ENCODE data around the gene FBXW8.
"Not testable (repeated sequence)": the region's sequence is repeated elsewhere in the genome, so short reads cannot be mapped to it uniquely, and the experiment has no call there.

The FBXW8 gene

DNA sequence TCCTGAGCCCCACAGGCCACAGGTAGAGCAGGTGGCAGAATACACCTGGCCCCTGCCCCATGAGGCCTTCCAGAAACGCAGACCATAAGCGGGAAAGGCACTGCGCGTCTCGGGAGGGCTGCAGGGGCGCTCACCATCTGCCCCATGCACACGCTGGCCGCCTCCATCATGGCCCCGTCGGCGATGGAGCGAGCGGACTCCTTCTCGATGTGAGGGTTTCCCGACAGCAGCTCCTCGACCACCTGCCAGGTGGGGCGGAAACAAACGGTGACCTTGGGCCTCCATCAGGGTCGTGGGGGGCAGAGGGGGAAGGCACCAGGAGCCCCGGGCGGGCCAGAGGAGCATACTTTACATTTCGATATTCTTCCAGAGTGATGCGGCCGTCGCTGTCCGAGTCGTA is 135.7 kb downstream of the FBXW8 start:
- H3K4me1 Mint-ChIP-seq = peaks cover 23% of the 10 kb centered on the region
- H3K27ac Mint-ChIP-seq = peak overlapping the region; percentile 42
- H3K4me3 Mint-ChIP-seq = no peak overlapping the region
- no peaks in the 10 kb centered on the region for H3K9me3 Mint-ChIP-seq
- no peak for ATAC-seq
- H3K36me3 Mint-ChIP-seq = peaks cover 18% of the 10 kb centered on the region
- H3K27me3 Mint-ChIP-seq = peaks cover 9% of the 10 kb centered on the region

DNA sequence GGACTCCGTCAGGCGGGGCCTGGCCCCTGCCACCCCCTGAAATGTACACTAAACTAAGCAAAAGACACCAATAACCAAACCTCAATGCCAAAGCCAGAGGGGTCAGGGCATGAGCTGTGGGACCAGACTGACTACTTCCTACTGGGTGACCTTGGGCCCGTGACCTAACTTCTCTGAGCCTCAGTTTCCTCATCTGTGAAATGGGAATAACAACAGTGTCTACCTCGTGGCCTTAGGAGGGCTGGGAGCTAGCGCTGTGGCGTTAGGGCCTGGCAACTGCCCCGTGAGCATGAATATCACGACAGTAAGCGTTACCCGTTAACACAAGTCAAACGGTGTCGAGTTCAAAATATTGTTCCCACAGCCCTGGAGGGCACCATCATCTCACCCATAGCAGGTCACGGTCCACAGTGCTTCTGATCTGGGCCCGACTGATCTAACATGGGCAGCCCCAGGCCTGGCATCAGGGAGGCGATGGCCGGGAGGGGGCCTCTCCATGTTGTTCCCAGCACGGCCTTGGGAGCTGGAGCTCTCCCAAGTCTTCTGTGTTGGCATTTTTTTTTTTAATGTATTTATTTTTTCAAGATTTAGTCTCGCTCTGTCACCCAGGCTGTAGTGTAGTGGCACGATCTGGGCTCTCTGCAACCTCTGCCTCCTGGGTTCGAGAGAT is 136.2 kb downstream of the FBXW8 start:
- H3K36me3 Mint-ChIP-seq = peaks cover 18% of the 10 kb centered on the region
- H3K27me3 Mint-ChIP-seq = peaks cover 9% of the 10 kb centered on the region
- no peak overlapping the region for H3K4me3 Mint-ChIP-seq
- ATAC-seq = no peak
- no peak overlapping the region for H3K27ac Mint-ChIP-seq
- peaks cover 28% of the 10 kb centered on the region for H3K4me1 Mint-ChIP-seq
- no peaks in the 10 kb centered on the region for H3K9me3 Mint-ChIP-seq

DNA sequence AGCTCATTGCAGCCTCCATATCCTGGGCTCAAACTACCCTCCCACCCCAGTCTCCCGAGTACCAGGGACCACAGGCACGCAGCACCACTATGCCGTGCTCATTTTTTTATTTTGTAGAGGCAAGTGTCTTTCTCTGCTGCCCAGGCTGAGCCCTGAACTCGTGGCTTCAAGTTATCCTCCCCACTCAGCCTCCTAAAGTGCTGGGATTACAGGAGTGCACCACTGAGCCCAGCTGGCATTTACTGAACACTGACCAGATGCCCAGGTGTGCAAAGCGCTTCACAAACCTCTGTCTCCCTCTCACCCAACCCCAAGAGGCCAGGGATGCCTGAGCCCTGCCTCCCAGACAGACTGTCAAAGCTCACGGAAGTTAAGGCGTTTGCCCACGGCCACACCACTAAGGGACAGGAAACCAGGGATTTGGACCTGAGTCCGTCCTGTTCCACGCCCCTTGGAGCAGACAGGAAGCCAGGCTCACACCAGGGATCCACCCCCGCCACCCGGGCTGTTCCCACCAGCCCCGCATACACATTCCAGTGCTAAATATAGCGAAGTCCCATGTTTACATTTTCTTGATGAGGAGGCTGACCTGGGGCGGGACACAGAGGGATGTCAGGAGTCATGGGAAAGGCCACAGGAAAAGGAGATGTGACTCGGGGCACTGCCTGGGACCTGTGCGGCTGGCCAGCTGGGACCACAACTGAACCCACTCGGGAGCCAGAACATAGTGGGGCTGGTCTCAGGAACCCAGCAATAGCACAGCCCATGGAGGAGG is 137.2 kb downstream of the FBXW8 start:
- no peak for ATAC-seq
- no peaks in the 10 kb centered on the region for H3K9me3 Mint-ChIP-seq

DNA sequence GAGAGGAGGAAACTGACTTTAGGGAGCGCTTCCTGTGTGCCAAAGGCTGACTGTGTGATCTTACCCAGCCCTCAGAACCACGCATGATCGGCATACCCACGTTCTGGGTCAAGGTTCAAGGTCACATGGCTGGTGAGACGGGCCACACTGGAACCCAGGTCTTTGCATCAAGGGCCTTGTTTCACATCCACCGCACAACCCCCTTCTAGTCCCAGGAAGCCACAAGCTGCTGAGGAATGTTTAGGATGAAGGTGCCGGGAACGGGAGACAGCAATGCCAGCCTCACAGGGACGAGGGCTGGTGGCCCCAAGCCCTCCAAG is 137.8 kb downstream of the FBXW8 start:
- H3K9me3 Mint-ChIP-seq = no peaks in the 10 kb centered on the region
- peaks cover 9% of the 10 kb centered on the region for H3K27me3 Mint-ChIP-seq
- H3K36me3 Mint-ChIP-seq = peaks cover 18% of the 10 kb centered on the region
- no peak overlapping the region for H3K4me3 Mint-ChIP-seq
- H3K27ac Mint-ChIP-seq = no peak overlapping the region
- H3K4me1 Mint-ChIP-seq = peaks cover 43% of the 10 kb centered on the region
- no peak for ATAC-seq

More for the DNA sequence above, 137.2 kb downstream of the FBXW8 start:
- no peak overlapping the region for H3K27ac Mint-ChIP-seq
- H3K4me3 Mint-ChIP-seq = no peak overlapping the region
- peaks cover 9% of the 10 kb centered on the region for H3K27me3 Mint-ChIP-seq
- H3K4me1 Mint-ChIP-seq = peaks cover 38% of the 10 kb centered on the region
- H3K36me3 Mint-ChIP-seq = peaks cover 18% of the 10 kb centered on the region

DNA sequence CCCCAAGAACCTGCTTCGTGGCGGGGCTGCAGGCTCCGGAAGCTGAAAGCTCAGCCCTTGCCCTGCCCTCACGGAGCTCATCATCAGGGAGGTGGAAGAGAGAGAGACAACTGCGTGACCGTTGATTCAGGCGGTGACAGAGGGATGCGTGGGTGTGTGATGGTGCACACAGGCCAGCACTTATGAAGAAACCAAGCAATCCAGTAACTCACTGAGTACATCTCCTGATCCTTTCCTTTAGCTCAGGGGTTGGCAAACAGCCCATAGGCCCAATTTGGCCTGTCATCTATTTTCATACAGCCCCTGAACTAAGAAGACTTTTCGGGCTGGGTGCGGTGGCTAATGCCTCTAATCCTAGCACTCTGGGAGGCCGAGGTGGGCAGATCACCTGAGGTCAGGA is 138.5 kb downstream of the FBXW8 start:
- peaks cover 48% of the 10 kb centered on the region for H3K4me1 Mint-ChIP-seq
- no peak for ATAC-seq

DNA sequence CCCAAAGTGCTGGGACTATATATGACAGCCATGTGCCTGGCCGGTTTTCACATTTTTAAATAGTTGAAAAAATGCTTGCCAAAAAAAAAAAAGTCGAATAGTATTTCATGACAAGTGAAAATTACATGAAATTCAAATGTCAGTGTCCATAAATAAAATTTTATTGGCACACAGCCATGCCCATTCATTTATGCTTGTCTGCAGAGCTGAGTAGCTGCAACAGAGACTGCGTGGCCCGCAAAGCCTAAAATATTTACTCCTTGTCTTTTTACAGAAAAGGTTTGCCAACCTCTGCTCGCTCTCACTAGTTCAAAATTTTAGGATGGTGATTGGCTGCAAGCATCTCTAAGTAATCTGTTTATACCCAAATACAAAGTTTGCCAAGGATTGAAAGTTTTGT is 139.3 kb downstream of the FBXW8 start:
- Mint-ChIP-seq H3K27ac (no peak overlapping the region), H3K36me3 (peaks cover 28% of the 10 kb centered on the region), H3K9me3 (no peaks in the 10 kb centered on the region), H3K4me1 (peaks cover 50% of the 10 kb centered on the region), H3K4me3 (no peak overlapping the region), H3K27me3 (peaks cover 2% of the 10 kb centered on the region)
- ATAC-seq = no peak

More for the DNA sequence above, 138.5 kb downstream of the FBXW8 start:
- H3K9me3 Mint-ChIP-seq = no peaks in the 10 kb centered on the region
- peaks cover 21% of the 10 kb centered on the region for H3K36me3 Mint-ChIP-seq
- no peak overlapping the region for H3K27ac Mint-ChIP-seq
- no peak overlapping the region for H3K4me3 Mint-ChIP-seq
- H3K27me3 Mint-ChIP-seq = peaks cover 9% of the 10 kb centered on the region

DNA sequence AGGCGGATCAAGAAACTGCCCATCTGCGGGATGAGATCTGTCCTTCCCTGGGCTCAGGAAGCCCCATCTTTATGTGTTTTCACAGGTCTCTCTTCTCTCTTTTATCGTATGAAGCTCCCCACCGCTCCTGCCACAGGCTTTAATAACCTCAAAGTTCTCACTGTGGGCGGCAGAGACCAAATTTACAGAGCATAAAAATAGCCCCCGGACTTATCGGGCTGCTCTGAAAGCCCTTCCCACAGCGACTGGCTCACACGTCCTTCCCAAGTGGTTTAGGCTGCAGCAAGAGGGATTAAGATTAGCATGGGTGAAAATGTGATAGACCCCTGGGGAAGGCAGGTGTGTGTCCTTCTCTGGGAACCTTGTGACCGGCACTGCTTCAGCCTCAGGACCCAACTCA is 140.6 kb downstream of the FBXW8 start:
- Mint-ChIP-seq H3K9me3 (no peaks in the 10 kb centered on the region), H3K36me3 (peaks cover 29% of the 10 kb centered on the region), H3K27me3 (no peaks in the 10 kb centered on the region), H3K4me1 (peaks cover 37% of the 10 kb centered on the region), H3K27ac (peak overlapping the region; percentile 76), H3K4me3 (no peak overlapping the region)
- ATAC-seq = no peak

DNA sequence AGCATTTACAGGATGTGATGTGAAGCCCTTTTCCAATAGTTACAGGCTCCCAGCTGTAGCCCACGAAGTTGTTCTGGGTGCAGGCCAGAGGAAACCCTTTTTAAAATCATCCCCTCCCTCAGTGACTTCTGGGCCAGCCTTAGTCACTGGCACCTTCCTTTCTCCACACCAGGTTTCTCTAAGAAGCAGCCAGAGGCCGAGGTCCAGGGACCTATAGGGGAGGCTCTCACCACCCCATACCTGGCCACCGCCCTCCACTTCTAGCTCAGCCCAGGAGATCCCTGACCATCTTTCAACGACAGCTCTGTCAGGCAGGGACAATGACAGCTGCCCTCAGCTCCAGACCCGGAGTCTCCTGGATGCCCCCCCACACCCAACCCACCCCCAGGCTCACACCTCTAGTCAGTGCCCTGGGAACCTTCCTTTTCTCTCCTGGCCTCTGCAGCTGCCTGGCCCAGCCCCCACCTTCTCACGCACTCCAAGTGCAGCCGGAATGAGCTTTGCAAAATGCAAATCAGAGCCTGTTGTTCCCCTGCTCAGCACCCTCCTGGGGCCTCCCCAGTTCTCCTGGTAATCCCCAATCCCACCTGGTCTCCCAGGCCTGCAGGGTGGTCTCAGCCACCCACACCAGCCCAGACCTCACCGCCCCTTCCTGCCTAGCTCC is 141.8 kb downstream of the FBXW8 start:
- Mint-ChIP-seq H3K27ac (peak overlapping the region; percentile 76), H3K4me1 (peaks cover 37% of the 10 kb centered on the region), H3K4me3 (peak overlapping the region; percentile 14), H3K27me3 (no peaks in the 10 kb centered on the region), H3K9me3 (no peaks in the 10 kb centered on the region), H3K36me3 (peaks cover 29% of the 10 kb centered on the region)
- ATAC-seq = peak; percentile 71

DNA sequence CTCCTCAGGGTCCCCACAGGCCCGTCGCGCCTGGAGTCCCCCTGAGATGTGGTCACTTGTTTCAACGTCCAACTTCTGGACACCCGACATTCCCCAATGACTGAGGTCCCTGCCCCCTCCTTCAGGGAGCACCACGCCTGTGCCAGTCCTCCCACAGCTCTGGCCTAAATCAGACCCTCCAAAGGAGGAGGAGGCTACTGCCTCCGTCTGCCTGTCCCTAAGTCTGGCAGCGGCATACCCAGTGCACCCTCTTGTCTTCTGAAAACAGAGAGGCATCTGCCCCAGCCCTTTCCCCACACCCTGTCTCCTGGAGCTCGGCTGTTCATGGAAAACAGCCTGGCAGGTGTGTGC is 142.3 kb downstream of the FBXW8 start:
- no peaks in the 10 kb centered on the region for H3K27me3 Mint-ChIP-seq
- H3K27ac Mint-ChIP-seq = peak overlapping the region; percentile 76
- H3K4me1 Mint-ChIP-seq = peaks cover 37% of the 10 kb centered on the region
- H3K9me3 Mint-ChIP-seq = no peaks in the 10 kb centered on the region
- peak overlapping the region; percentile 8 for H3K4me3 Mint-ChIP-seq
- no peak for ATAC-seq
- peaks cover 25% of the 10 kb centered on the region for H3K36me3 Mint-ChIP-seq

DNA sequence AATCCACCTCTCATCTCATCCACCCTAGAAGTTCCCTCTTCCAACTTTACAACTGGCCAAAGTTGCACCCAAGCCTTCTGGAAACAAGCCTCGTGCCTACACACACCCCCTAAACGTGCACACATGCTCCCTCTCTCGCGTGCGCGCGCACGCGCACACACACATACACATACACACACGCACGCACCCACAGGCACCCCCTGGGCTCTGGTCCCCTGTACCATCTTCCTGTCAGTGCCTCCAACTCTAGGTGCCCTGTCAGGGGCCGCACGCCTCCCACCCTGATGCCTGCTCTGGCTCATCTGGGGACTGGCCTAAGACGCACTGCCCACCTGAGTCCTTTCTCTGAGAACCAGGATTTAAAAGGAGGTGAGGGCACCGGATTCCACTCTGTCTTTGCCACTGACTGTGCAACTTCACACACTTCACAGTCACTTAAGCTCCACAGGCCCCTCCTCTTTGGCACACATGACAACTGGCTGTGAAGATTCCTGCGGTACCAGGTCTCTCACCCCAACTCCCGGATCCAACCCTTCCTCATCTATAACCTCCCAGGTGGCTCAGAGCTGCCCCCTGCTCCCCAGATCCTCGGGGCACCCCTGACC is 142.9 kb downstream of the FBXW8 start:
- Mint-ChIP-seq H3K27me3 (no peaks in the 10 kb centered on the region), H3K4me1 (peaks cover 40% of the 10 kb centered on the region), H3K9me3 (no peaks in the 10 kb centered on the region), H3K36me3 (peaks cover 20% of the 10 kb centered on the region), H3K27ac (peak overlapping the region; percentile 76), H3K4me3 (no peak overlapping the region)
- no peak for ATAC-seq

DNA sequence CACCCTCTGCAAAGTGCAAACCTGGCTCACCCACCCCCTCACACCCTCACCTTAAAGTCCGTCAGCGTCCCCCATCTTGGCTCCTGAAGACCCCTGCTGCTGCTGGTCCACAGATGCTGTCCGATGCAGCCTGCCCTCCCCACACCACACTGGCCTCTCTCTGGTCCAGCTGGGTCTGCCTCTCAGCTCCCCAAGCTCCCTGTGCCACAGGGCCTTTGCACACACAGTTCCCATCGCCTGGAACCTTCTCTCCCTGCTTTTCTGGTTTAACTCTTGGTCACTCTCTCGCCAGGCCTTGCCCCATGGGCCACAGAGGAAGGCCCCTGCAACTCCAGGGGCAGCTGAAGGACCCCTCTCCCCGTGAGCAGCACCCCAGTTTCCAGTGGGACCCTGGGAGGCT is 143.5 kb downstream of the FBXW8 start:
- H3K36me3 Mint-ChIP-seq = peaks cover 20% of the 10 kb centered on the region
- no peak for ATAC-seq
- no peaks in the 10 kb centered on the region for H3K27me3 Mint-ChIP-seq
- H3K9me3 Mint-ChIP-seq = no peaks in the 10 kb centered on the region
- H3K27ac Mint-ChIP-seq = peak overlapping the region; percentile 76
- H3K4me1 Mint-ChIP-seq = peaks cover 45% of the 10 kb centered on the region
- H3K4me3 Mint-ChIP-seq = no peak overlapping the region

DNA sequence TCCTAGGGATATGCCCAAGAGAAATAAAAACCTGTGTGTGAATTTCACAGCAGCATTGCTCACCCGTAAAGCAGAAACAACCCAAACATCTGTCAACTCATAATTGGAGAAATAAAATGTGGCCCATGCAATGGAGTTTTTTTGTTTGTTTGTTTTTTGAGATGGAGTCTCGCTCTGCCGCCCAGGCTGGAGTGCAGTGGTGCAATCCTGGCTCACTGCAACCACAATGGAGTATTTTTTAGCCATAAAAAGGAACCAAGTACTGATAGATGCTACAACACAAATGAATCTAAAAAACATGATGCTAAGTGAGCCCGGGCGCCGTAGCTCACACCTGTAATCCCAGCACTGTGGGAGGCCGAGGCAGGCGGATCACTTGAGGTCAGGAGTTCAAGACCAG is 146.9 kb downstream of the FBXW8 start:
- not testable (repeated sequence) for H3K9me3 Mint-ChIP-seq, H3K27me3 Mint-ChIP-seq, H3K4me3 Mint-ChIP-seq, ATAC-seq
- H3K27ac Mint-ChIP-seq = peak overlapping the region; percentile 22
- H3K36me3 Mint-ChIP-seq = peaks cover 20% of the 10 kb centered on the region
- H3K4me1 Mint-ChIP-seq = peaks cover 43% of the 10 kb centered on the region

DNA sequence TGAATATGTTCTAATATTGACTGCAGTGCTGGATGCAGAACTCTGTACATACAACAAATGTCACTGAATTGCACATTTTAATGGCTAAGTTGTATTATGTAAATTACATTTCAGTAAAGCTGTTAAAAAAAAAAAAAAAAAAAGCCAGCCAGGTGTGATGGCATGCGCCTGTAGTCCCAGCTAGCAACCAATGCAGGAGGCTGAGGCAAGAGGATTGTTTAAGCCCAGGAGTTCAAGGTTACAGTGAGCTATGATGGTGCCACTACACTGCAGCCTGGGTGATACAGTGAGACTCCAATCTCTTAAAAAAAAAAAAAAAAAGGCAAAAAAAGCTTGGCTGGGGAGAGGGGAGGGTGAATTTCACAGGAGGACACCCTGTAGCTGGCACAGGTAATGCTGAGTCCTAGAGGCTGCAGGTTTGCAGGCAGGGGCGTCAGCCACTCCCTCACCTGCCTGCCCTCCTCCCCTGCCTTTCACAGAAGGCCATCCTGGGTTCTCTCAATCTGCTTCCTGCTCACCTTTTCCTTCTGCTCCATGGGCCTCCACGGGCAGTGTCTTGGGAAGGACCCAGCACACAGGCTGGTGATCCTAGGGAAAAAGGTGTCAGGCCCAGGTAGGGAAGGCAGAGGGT is 147.8 kb downstream of the FBXW8 start:
- Mint-ChIP-seq H3K27me3 (no peaks in the 10 kb centered on the region), H3K4me1 (peaks cover 43% of the 10 kb centered on the region), H3K36me3 (peaks cover 20% of the 10 kb centered on the region), H3K4me3 (no peak overlapping the region), H3K27ac (peak overlapping the region; percentile 22), H3K9me3 (no peaks in the 10 kb centered on the region)
- no peak for ATAC-seq

DNA sequence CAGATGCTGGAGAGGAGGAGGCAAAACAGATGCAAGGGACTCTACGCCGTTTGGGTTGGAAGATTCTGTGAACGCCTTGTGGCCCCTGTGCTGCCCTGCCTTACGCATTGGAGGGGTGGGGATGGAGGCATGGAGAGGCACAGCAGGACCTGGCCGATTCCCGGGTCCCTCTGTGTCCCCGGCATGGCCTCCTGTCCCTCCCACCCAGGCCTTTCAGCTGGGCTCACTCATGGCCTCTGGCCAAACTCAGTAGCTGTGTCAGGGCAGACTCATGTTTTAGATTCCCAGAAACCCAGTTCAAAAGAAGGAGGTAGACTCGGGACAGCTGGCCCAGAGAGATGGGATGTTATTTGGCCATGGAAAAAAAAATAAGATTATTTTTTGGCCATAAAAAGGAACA is 148.4 kb downstream of the FBXW8 start:
- Mint-ChIP-seq H3K9me3 (no peaks in the 10 kb centered on the region), H3K27ac (no peak overlapping the region), H3K4me1 (peaks cover 45% of the 10 kb centered on the region), H3K36me3 (peaks cover 19% of the 10 kb centered on the region), H3K4me3 (no peak overlapping the region), H3K27me3 (no peaks in the 10 kb centered on the region)
- ATAC-seq = no peak

DNA sequence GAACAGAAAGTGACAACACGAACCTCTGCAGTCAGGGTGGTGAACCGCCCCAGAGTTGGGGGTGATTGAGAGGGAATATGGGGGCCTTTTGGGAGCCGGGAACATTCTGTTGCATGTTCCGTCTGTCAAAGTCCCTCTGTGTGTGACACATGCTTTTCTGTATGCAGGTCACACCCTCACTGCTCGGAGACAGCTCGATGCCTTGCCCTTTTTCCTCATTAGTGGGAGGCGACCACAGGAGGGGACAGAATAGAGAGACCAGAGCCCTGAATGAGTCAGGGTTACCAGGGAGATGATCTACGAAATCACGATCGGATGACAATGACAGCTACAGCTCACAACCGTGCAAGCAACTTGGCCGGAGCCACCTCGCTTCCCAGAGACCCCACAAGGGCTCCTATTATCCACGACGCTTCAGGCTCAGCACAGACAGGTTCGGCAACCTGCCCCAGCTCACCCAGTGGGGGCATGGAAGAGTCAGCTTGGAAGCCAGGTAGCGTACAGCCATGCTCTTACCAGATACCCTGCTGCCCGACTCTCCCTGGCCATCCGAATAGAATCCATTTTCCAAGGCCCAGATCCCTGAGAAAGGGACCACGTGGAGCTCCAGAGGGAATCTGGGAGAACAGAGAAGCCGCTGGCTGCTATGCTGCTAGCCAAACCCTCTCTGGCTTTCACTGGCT is 149.6 kb downstream of the FBXW8 start:
- no peak for ATAC-seq
- Mint-ChIP-seq H3K9me3 (no peaks in the 10 kb centered on the region), H3K4me1 (peaks cover 49% of the 10 kb centered on the region), H3K27ac (no peak overlapping the region), H3K36me3 (peaks cover 6% of the 10 kb centered on the region), H3K27me3 (no peaks in the 10 kb centered on the region), H3K4me3 (no peak overlapping the region)
